Astrocyte (in vitro differentiated cells and primary cell): ENCODE data around the gene EML1.

Experiments used
- EZH2 ChIP-seq: IDR thresholded peaks from 2 replicates; pipeline ENCODE4 v1.6.1; 2012; ENCODE audit warnings: mild to moderate bottlenecking, low read length, inconsistent platforms; ENCODE audit not compliant: insufficient read depth
- TF ChIP-seq, protein P1 (sequence below): IDR thresholded peaks from 2 replicates; pipeline ENCODE4 v1.5.1; 2011; ENCODE audit warnings: low read depth, mild to moderate bottlenecking, inconsistent platforms, low read length, moderate library complexity; ENCODE audit not compliant: insufficient read depth

DNA sequence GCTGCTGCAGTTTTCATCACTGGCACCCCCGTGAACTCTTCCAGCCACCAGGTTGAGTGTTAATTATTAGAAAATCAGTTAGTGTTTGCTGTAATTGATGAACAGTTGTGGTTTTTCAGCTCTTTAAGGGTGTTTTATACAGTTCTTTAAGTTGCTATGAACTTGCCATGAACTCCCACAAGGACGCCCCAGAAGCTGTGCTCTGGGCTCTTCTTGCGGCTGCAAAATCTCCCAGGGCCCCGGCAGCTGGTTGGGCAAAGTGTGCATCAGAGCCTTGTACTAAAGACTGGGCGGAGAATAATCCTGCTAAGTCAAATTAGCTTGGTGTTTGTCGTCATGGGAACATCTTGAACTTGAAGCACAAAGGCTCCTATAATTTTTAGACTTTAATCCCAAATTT is 82.2 kb downstream of the EML1 start:
- TF ChIP-seq, protein P1, sequence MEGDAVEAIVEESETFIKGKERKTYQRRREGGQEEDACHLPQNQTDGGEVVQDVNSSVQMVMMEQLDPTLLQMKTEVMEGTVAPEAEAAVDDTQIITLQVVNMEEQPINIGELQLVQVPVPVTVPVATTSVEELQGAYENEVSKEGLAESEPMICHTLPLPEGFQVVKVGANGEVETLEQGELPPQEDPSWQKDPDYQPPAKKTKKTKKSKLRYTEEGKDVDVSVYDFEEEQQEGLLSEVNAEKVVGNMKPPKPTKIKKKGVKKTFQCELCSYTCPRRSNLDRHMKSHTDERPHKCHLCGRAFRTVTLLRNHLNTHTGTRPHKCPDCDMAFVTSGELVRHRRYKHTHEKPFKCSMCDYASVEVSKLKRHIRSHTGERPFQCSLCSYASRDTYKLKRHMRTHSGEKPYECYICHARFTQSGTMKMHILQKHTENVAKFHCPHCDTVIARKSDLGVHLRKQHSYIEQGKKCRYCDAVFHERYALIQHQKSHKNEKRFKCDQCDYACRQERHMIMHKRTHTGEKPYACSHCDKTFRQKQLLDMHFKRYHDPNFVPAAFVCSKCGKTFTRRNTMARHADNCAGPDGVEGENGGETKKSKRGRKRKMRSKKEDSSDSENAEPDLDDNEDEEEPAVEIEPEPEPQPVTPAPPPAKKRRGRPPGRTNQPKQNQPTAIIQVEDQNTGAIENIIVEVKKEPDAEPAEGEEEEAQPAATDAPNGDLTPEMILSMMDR = no peak
- no peak for TF ChIP-seq EZH2
